ENCODE data around the gene CCND1.
"Not testable (repeated sequence)": the region's sequence is repeated elsewhere in the genome, so short reads cannot be mapped to it uniquely, and the experiment has no call there.

CCND1 gene

GRCh38 chr11:69680688-69681087, 39.7 kb downstream of the CCND1 start:
- Histone ChIP-seq H3K27ac (no peak overlapping the region), H3K4me3 (no peak overlapping the region)

- H3K27ac ChIP-seq, result no peak overlapping the region
- no peak overlapping the region for H3K4me3 ChIP-seq
These were observed 41.3 kb downstream of the CCND1 start for GRCh38 chr11:69682221-69682620.

- Histone ChIP-seq H3K4me3 (no peak overlapping the region), H3K27ac (no peak overlapping the region)
These were observed 41.8 kb downstream of the CCND1 start for GRCh38 chr11:69682681-69683326.

- Histone ChIP-seq H3K27ac (no peak overlapping the region), H3K4me3 (no peak overlapping the region)
These were observed 42.9 kb downstream of the CCND1 start for GRCh38 chr11:69683764-69684333.

- no peak overlapping the region for H3K4me3 ChIP-seq
- no peak overlapping the region for H3K27ac ChIP-seq
These were observed 43.7 kb downstream of the CCND1 start for GRCh38 chr11:69684651-69685050.

- H3K27ac ChIP-seq, result no peak overlapping the region
These were observed 44.4 kb downstream of the CCND1 start for GRCh38 chr11:69685348-69685747.

GRCh38 chr11:69686452-69686851, 45.5 kb downstream of the CCND1 start:
- Histone ChIP-seq H3K4me3 (no peak overlapping the region), H3K27ac (no peak overlapping the region)

More at GRCh38 chr11:69685348-69685747, 44.4 kb downstream of the CCND1 start:
- H3K4me3 ChIP-seq, result no peak overlapping the region

GRCh38 chr11:69686856-69687255, 45.9 kb downstream of the CCND1 start:
- no peak overlapping the region for H3K27ac ChIP-seq
- no peak overlapping the region for H3K4me3 ChIP-seq

GRCh38 chr11:69687969-69688771, 47.2 kb downstream of the CCND1 start:
- not testable (repeated sequence) for H3K4me3 ChIP-seq, H3K27ac ChIP-seq

GRCh38 chr11:69689484-69690319, 48.7 kb downstream of the CCND1 start:
- Histone ChIP-seq H3K4me3 (no peak overlapping the region), H3K27ac (no peak overlapping the region)

- no peak overlapping the region for H3K27ac ChIP-seq
- no peak overlapping the region for H3K4me3 ChIP-seq
These were observed 50.5 kb downstream of the CCND1 start for GRCh38 chr11:69691463-69691862.

GRCh38 chr11:69692422-69692821, 51.5 kb downstream of the CCND1 start:
- H3K27ac ChIP-seq, result no peak overlapping the region

GRCh38 chr11:69694781-69695180, 53.8 kb downstream of the CCND1 start:
- H3K4me3 ChIP-seq, result no peak overlapping the region

More at GRCh38 chr11:69692422-69692821, 51.5 kb downstream of the CCND1 start:
- H3K4me3 ChIP-seq, result no peak overlapping the region

GRCh38 chr11:69695581-69695980, 54.6 kb downstream of the CCND1 start:
- Histone ChIP-seq H3K27ac (no peak overlapping the region), H3K4me3 (no peak overlapping the region)

More at GRCh38 chr11:69694781-69695180, 53.8 kb downstream of the CCND1 start:
- no peak overlapping the region for H3K27ac ChIP-seq

GRCh38 chr11:69695995-69696394, 55.0 kb downstream of the CCND1 start:
- H3K27ac ChIP-seq, H3K4me3 ChIP-seq: not testable (repeated sequence)

GRCh38 chr11:69696749-69697468, 56.0 kb downstream of the CCND1 start:
- Histone ChIP-seq H3K27ac (no peak overlapping the region), H3K4me3 (no peak overlapping the region)

- Histone ChIP-seq H3K27ac (no peak overlapping the region), H3K4me3 (no peak overlapping the region)
These were observed 56.5 kb downstream of the CCND1 start for GRCh38 chr11:69697469-69697843.

- no peak overlapping the region for H3K27ac ChIP-seq
- no peak overlapping the region for H3K4me3 ChIP-seq
These were observed 56.9 kb downstream of the CCND1 start for GRCh38 chr11:69697861-69698260.

- Histone ChIP-seq H3K4me3 (no peak overlapping the region), H3K27ac (no peak overlapping the region)
These were observed 57.4 kb downstream of the CCND1 start for GRCh38 chr11:69698362-69698761.

Data from skin epidermis (tissue), 12 donors.